Uterus (tissue), 4 donors: ENCODE results near the gene CD53. TPM values are rescaled to one million over a fixed set of nuclear protein-coding genes. Genes with fewer than 3 reads are reported as not detected.

Experiments
- DNase-seq, 2 donors: peaks; one replicate each; pipeline ENCODE4 v3.0.0-alpha.2; 2019 to 2020
- H3K27ac ChIP-seq, 2 donors: fragments of 200-600 bp; sonication (generic); 1 replicate in 1 of 2; 2 replicates in 1 of 2; pipeline ENCODE4 v1.5.1; 2016 to 2018
- H3K27me3 ChIP-seq, 2 donors: fragments of 200-600 bp; sonication (generic); one replicate each; pipeline ENCODE4 v1.5.1; 2018 to 2019; ENCODE audit warnings: control low read depth in 1 of 2
- H3K36me3 ChIP-seq, 2 donors: fragments of 200-600 bp; sonication (generic); one replicate each; pipeline ENCODE4 v1.5.1; 2019; ENCODE audit warnings: control low read depth in 1 of 2
- H3K4me1 ChIP-seq, 2 donors: fragments of 200-600 bp; sonication (generic); one replicate each; pipeline ENCODE4 v1.5.1; 2018 to 2019; ENCODE audit warnings: control low read depth in 1 of 2
- H3K4me3 ChIP-seq, 2 donors: fragments of 200-600 bp; sonication (generic); 1 replicate in 1 of 2; 2 replicates in 1 of 2; pipeline ENCODE4 v1.5.1; 2018 to 2019; ENCODE audit warnings: mild to moderate bottlenecking in 1 of 2
- H3K9me3 ChIP-seq, 2 donors: fragments of 200-600 bp; sonication (generic); one replicate each; pipeline ENCODE4 v1.5.1; 2019; ENCODE audit warnings: control low read depth in 1 of 2
- POLR2A ChIP-seq, 2 donors: fragments of 450-650 bp; IDR thresholded peaks; one replicate each; pipeline ENCODE4 v1.6.1; 2016; ENCODE audit warnings: antibody characterized with exemption in 2 of 2, mild to moderate bottlenecking in 1 of 2, moderate library complexity in 1 of 2
- intact Hi-C: fragments of 100-400 bp; cut with DNase I; formaldehyde crosslinking; loops from one replicate; pipeline ENCODE4 v1.15.1; 2023; ENCODE audit warnings: low total_unique reads
- total RNA-seq, 4 donors: library from RNA; depleted of rRNA in 3 of 4; stranded (reverse); fragments of >200 nt in 3 of 4; gene quantifications; one replicate each; pipeline versions ENCODE4 v1.1.0 to v1.2.4, GENCODE V29; 2014 to 2023
- TF ChIP-seq, protein P1 (sequence below), 4 experiments: fragments of 200-600 bp in 2 of 4; fragments of 450-650 bp in 2 of 4; sonication (generic) in 2 of 4; IDR thresholded peaks; one replicate each; pipeline ENCODE4 v1.5.1; 2016 to 2019; ENCODE audit warnings: antibody characterized with exemption in 4 of 4, mild to moderate bottlenecking in 2 of 4, moderate library complexity in 1 of 4
- donor health status: DM: yes; HTN: yes; CAD: no.

The CD53 gene
- total RNA-seq, 4 donors from 2014 or later = 1.0 to 16.6 (median 11.1) TPM

- Histone ChIP-seq H3K27me3 (no peaks in the 10 kb centered on the region), H3K4me3 (no peak overlapping the region), H3K9me3 (no peaks in the 10 kb centered on the region), H3K4me1 (no peaks in the 10 kb centered on the region), H3K27ac (no peak overlapping the region), H3K36me3 (no peaks in the 10 kb centered on the region)
- intact Hi-C loops = no loop called here
- DNase-seq = no peak
- TF ChIP-seq POLR2A (IDR thresholded peaks at IDR 0.05) = no peak
- TF ChIP-seq, protein P1, sequence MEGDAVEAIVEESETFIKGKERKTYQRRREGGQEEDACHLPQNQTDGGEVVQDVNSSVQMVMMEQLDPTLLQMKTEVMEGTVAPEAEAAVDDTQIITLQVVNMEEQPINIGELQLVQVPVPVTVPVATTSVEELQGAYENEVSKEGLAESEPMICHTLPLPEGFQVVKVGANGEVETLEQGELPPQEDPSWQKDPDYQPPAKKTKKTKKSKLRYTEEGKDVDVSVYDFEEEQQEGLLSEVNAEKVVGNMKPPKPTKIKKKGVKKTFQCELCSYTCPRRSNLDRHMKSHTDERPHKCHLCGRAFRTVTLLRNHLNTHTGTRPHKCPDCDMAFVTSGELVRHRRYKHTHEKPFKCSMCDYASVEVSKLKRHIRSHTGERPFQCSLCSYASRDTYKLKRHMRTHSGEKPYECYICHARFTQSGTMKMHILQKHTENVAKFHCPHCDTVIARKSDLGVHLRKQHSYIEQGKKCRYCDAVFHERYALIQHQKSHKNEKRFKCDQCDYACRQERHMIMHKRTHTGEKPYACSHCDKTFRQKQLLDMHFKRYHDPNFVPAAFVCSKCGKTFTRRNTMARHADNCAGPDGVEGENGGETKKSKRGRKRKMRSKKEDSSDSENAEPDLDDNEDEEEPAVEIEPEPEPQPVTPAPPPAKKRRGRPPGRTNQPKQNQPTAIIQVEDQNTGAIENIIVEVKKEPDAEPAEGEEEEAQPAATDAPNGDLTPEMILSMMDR (IDR thresholded peaks at IDR 0.05) = no peak
These were observed 4.4 kb downstream of the CD53 start for GRCh38 chr1:110877364-110877763.

DNA sequence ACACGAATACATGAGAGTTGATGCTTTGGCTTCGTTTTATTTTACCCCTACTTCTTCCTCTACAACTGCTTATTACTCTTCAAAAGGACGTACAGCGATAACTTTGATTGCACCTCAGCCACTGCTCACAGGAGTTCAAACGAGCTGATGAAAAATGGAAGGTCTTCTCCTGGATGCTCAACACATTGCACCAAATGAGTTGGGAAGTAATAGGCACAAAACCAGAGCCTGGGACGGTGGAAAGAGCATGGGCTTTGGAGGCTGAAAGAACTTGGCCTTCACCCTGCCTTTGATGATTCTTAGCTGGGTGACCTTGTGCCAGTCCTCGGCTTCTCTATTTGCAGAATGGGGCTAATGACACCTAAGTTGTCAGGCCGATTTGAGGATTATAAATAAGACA lies 4.8 kb downstream of the CD53 start:
- H3K27me3 ChIP-seq = no peaks in the 10 kb centered on the region
- H3K36me3 ChIP-seq = no peaks in the 10 kb centered on the region
- DNase-seq = no peak
- no peaks in the 10 kb centered on the region for H3K4me1 ChIP-seq
- TF ChIP-seq, protein P1 (IDR thresholded peaks at IDR 0.05) = no peak
- no peak for TF ChIP-seq POLR2A (IDR thresholded peaks at IDR 0.05)
- H3K4me3 ChIP-seq = no peak overlapping the region
- no peak overlapping the region for H3K27ac ChIP-seq
- intact Hi-C loops = no loop called here
- no peaks in the 10 kb centered on the region for H3K9me3 ChIP-seq

GRCh38 chr1:110878591-110878990 lies 5.6 kb downstream of the CD53 start:
- no peaks in the 10 kb centered on the region for H3K27me3 ChIP-seq
- DNase-seq = no peak
- H3K36me3 ChIP-seq = no peaks in the 10 kb centered on the region
- TF ChIP-seq POLR2A (IDR thresholded peaks at IDR 0.05) = no peak
- TF ChIP-seq, protein P1 (IDR thresholded peaks at IDR 0.05) = no peak
- no peak overlapping the region for H3K27ac ChIP-seq
- H3K9me3 ChIP-seq = no peaks in the 10 kb centered on the region
- no peaks in the 10 kb centered on the region for H3K4me1 ChIP-seq
- no peak overlapping the region for H3K4me3 ChIP-seq
- intact Hi-C loops = no loop called here

DNA sequence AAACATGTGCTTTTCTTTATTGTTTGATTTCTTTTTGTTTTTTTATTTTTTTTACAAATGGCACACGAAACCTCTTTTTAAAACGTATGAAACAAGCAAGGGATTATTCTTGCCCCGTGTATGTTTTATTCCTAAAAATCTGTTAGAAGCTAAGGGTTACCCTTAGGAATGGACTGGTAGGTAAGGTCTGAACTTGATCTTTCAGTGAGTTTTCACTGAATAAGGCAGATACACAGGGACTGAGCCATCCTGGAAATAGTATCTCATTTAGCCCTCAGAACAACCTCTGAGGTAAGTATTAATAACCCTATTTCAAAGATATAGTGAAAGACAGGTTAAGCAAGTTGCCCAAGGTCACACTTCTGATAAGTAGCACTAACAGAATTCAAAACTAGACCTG lies 6.0 kb downstream of the CD53 start:
- intact Hi-C loops = no loop called here
- no peak overlapping the region for H3K27ac ChIP-seq
- no peaks in the 10 kb centered on the region for H3K4me1 ChIP-seq
- TF ChIP-seq, protein P1 (IDR thresholded peaks at IDR 0.05) = no peak
- TF ChIP-seq POLR2A (IDR thresholded peaks at IDR 0.05) = no peak
- H3K27me3 ChIP-seq = no peaks in the 10 kb centered on the region
- H3K9me3 ChIP-seq = no peaks in the 10 kb centered on the region
- no peak overlapping the region for H3K4me3 ChIP-seq
- no peaks in the 10 kb centered on the region for H3K36me3 ChIP-seq
- DNase-seq = no peak

- no peaks in the 10 kb centered on the region for H3K9me3 ChIP-seq
- intact Hi-C loops = no loop called here
- DNase-seq = no peak
- H3K27me3 ChIP-seq = no peaks in the 10 kb centered on the region
- no peaks in the 10 kb centered on the region for H3K4me1 ChIP-seq
- H3K27ac ChIP-seq = no peak overlapping the region
- TF ChIP-seq POLR2A (IDR thresholded peaks at IDR 0.05) = no peak
- TF ChIP-seq, protein P1 (IDR thresholded peaks at IDR 0.05) = no peak
- no peaks in the 10 kb centered on the region for H3K36me3 ChIP-seq
- no peak overlapping the region for H3K4me3 ChIP-seq
These were observed 7.0 kb downstream of the CD53 start for GRCh38 chr1:110879758-110880606.
